Hepatocyte (in vitro differentiated cells): ENCODE results near the gene TMIGD3. TPM values are rescaled to one million over a fixed set of nuclear protein-coding genes. Genes with fewer than 3 reads are reported as not detected.

Source experiments
- DNase-seq: peaks from one replicate; pipeline ENCODE4 v3.0.0-alpha.2; 2016; ENCODE audit warnings: low spot score
- H2AFZ ChIP-seq: fragments of 200-600 bp; sonication (generic); 2 replicates; pipeline ENCODE4 v1.6.0; 2016; ENCODE audit warnings: antibody characterized with exemption, mild to moderate bottlenecking
- H3K27ac ChIP-seq: fragments of 200-600 bp; sonication (generic); 2 replicates; pipeline ENCODE4 v1.5.1; 2016; ENCODE audit warnings: mild to moderate bottlenecking
- H3K27me3 ChIP-seq: fragments of 200-600 bp; sonication (generic); 2 replicates; pipeline ENCODE4 v1.6.1; 2016
- H3K36me3 ChIP-seq: fragments of 200-600 bp; sonication (generic); replicated peaks from 2 replicates; pipeline ENCODE4 v1.5.1; 2016; ENCODE audit warnings: low read depth; ENCODE audit not compliant: insufficient read depth
- H3K4me1 ChIP-seq: fragments of 200-600 bp; sonication (generic); 2 replicates; pipeline ENCODE4 v1.5.1; 2016; ENCODE audit warnings: mild to moderate bottlenecking, moderate library complexity; ENCODE audit not compliant: insufficient read depth
- H3K4me2 ChIP-seq: fragments of 200-600 bp; sonication (generic); 2 replicates; pipeline ENCODE4 v1.6.0; 2016
- H3K4me3 ChIP-seq: fragments of 200-600 bp; sonication (generic); 2 replicates; pipeline ENCODE4 v1.5.1; 2016; ENCODE audit warnings: mild to moderate bottlenecking
- H3K79me2 ChIP-seq: fragments of 200-600 bp; sonication (generic); 2 replicates; pipeline ENCODE4 v1.6.0; 2017; ENCODE audit warnings: mild to moderate bottlenecking
- H3K9me2 ChIP-seq: fragments of 200-600 bp; sonication (generic); replicated peaks from 2 replicates; pipeline ENCODE4 v1.6.0; 2017; ENCODE audit warnings: mild to moderate bottlenecking; ENCODE audit not compliant: insufficient read depth
- H3K9me3 ChIP-seq: fragments of 200-600 bp; sonication (generic); 2 replicates; pipeline ENCODE4 v1.5.1; 2016; ENCODE audit warnings: low read depth, mild to moderate bottlenecking
- H4K20me1 ChIP-seq: fragments of 200-600 bp; sonication (generic); 2 replicates; pipeline ENCODE4 v1.6.0; 2016; ENCODE audit warnings: mild to moderate bottlenecking; ENCODE audit not compliant: insufficient read depth, poor library complexity, severe bottlenecking
- EZH2 ChIP-seq: fragments of 200-600 bp; sonication (generic); IDR thresholded peaks from 2 replicates; pipeline ENCODE4 v1.6.1; 2016; ENCODE audit warnings: antibody characterized with exemption, mild to moderate bottlenecking, borderline replicate concordance
- EZH2phosphoT487 ChIP-seq: fragments of 200-600 bp; sonication (generic); IDR thresholded peaks from one replicate; pipeline ENCODE4 v1.6.1; 2018; ENCODE audit warnings: antibody characterized with exemption, mild to moderate bottlenecking, low read depth, moderate library complexity; ENCODE audit not compliant: unreplicated experiment, severe bottlenecking
- WGBS: methylation state at CpG from one replicate; pipeline ENCODE4 v1.1.6; 2016; ENCODE audit warnings: low lambda C conversion rate; ENCODE audit errors: missing lambda C conversion rate; 5-methylcytosine and 5-hydroxymethylcytosine counted together
- polyA plus RNA-seq: library from polyadenylated mRNA; unstranded; fragments of >200 nt; fragmentation: Nextera tagmentation; extraction: Ambion mirVana; gene quantifications from 2 replicates; pipeline ENCODE4 v1.2.1, GENCODE V29; 2016
- total RNA-seq: library from RNA; depleted of rRNA; stranded (reverse); fragments of >200 nt; gene quantifications from 2 replicates; pipeline ENCODE4 v1.2.3, GENCODE V29; 2014
- TF ChIP-seq, protein P1 (sequence below): fragments of 200-600 bp; sonication (generic); IDR thresholded peaks from 2 replicates; pipeline ENCODE4 v1.5.1; 2016; ENCODE audit warnings: antibody characterized with exemption, mild to moderate bottlenecking; ENCODE audit not compliant: poor library complexity

The TMIGD3 gene
- total and polyA plus RNA-seq, 2 experiments from 2014 or later, result 5.2 to 6.5 TPM

DNA sequence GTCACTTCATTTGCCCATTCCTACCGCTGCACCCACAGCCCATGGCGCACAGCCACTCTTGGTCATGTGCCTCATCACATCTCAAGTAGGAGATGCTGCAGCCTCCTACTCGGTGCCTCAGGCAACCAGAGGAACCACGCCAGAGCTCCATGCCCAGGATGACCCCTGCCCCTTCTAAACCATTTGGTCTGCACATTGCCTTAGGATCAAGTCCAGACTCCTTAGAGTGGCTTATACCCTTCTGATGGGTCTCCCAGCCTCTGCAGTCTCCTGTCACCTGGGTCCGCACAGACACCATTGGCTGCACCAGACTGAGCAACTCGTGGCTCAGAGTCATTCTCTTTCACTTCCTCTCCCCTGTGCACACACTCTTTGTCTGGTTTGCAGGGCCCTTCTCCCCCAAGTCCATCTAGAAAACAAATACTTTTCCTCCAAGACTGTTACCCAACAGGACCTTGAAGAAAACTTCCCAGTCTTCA lies 2.2 kb upstream of the TMIGD3 start:
- H3K79me2 ChIP-seq, result no peaks in the 10 kb centered on the region
- 87% methylated on average over 6 of the region's 6 CpGs for WGBS
- H3K9me3 ChIP-seq, result no peaks in the 10 kb centered on the region
- DNase-seq, result peak; percentile 2
- no peaks in the 10 kb centered on the region for H3K27me3 ChIP-seq
- H3K4me3 ChIP-seq, result no peak overlapping the region
- no peak overlapping the region for H3K27ac ChIP-seq
- TF ChIP-seq EZH2phosphoT487 (no peak), EZH2 (no peak)
- TF ChIP-seq, protein P1, sequence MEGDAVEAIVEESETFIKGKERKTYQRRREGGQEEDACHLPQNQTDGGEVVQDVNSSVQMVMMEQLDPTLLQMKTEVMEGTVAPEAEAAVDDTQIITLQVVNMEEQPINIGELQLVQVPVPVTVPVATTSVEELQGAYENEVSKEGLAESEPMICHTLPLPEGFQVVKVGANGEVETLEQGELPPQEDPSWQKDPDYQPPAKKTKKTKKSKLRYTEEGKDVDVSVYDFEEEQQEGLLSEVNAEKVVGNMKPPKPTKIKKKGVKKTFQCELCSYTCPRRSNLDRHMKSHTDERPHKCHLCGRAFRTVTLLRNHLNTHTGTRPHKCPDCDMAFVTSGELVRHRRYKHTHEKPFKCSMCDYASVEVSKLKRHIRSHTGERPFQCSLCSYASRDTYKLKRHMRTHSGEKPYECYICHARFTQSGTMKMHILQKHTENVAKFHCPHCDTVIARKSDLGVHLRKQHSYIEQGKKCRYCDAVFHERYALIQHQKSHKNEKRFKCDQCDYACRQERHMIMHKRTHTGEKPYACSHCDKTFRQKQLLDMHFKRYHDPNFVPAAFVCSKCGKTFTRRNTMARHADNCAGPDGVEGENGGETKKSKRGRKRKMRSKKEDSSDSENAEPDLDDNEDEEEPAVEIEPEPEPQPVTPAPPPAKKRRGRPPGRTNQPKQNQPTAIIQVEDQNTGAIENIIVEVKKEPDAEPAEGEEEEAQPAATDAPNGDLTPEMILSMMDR, result no peak
- no peaks in the 10 kb centered on the region for H3K9me2 ChIP-seq
- H2AFZ ChIP-seq, result no peak overlapping the region
- H3K4me2 ChIP-seq, result no peak overlapping the region
- peaks cover 17% of the 10 kb centered on the region for H3K4me1 ChIP-seq
- no peaks in the 10 kb centered on the region for H4K20me1 ChIP-seq
- no peaks in the 10 kb centered on the region for H3K36me3 ChIP-seq

DNA sequence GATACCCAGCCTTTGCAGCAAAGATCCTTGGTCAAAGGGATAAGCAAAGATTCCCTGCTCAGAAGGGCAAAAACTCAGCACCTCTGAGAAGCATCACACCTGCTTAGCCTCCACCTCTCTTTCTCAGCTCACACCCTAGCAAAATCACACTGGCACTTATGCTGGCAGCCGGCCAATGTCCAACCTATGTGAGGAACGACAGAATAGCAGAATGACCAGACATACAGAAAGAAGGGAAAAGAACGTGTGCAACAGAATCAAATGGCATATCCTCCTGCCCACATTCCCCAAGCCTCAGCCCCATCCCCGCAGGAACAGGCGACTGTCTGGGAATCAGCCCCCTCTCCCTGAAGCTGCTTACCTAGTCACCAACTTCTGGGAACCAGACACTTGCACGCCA lies 664 bp upstream of the TMIGD3 start:
- no peak for TF ChIP-seq EZH2phosphoT487
- TF ChIP-seq EZH2, result no peak
- TF ChIP-seq, protein P1, result no peak
- Histone ChIP-seq H3K9me3 (no peaks in the 10 kb centered on the region), H3K27ac (no peak overlapping the region), H3K4me1 (peaks cover 17% of the 10 kb centered on the region), H3K27me3 (no peaks in the 10 kb centered on the region), H3K79me2 (no peaks in the 10 kb centered on the region), H2AFZ (no peak overlapping the region), H3K36me3 (no peaks in the 10 kb centered on the region), H4K20me1 (no peaks in the 10 kb centered on the region), H3K4me2 (no peak overlapping the region), H3K9me2 (no peaks in the 10 kb centered on the region), H3K4me3 (no peak overlapping the region)
- DNase-seq, result no peak
- WGBS, result 79% methylated on average over 6 of the region's 6 CpGs

DNA sequence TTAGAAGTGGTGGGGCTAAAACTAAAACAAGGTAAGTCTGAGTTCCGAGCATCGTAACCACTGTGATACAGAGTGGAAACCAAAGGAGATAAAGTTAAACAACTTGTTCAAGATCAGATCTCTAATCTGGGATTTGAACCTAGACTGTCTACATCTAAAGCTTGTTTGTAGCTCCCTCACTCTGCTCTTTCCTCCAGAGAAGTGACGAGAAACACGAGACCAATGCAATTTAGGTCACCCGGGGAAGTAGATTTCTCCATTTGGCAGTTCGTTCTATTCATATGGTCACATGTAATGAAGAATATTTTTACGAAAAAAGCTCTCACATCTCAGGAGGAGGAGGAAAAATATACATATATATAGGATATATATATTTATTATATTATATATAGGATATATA lies 1.8 kb downstream of the TMIGD3 start:
- TF ChIP-seq, protein P1, result no peak
- no peak for TF ChIP-seq EZH2
- no peak for TF ChIP-seq EZH2phosphoT487
- 83% methylated on average over 7 of the region's 7 CpGs for WGBS
- Histone ChIP-seq H3K4me3 (no peak overlapping the region), H3K79me2 (no peaks in the 10 kb centered on the region), H3K27me3 (no peaks in the 10 kb centered on the region), H3K9me3 (no peaks in the 10 kb centered on the region), H3K9me2 (no peaks in the 10 kb centered on the region), H3K4me2 (no peak overlapping the region), H3K4me1 (no peaks in the 10 kb centered on the region), H2AFZ (no peak overlapping the region), H3K36me3 (no peaks in the 10 kb centered on the region), H3K27ac (no peak overlapping the region), H4K20me1 (no peaks in the 10 kb centered on the region)
- no peak for DNase-seq
